H1 (cell line): ENCODE results near the gene ACTG2. TPM values are rescaled to one million over a fixed set of nuclear protein-coding genes. Genes with fewer than 3 reads are reported as not detected.

Source experiments
- CTCF ChIA-PET: fragments of 300-600 bp; sonication (Branson Sonifier 250); formaldehyde crosslinking; loops from one replicate; lab custom pipeline; 2021; ENCODE audit not compliant: partially characterized antibody; lab: Charles Lee
- POLR2A ChIA-PET: fragments of 300-600 bp; sonication (Branson Sonifier 250); formaldehyde crosslinking; loops from one replicate; lab custom pipeline; 2021; ENCODE audit warnings: inconsistent platforms; ENCODE audit not compliant: partially characterized antibody; lab: Charles Lee
- DNase-seq, 2 experiments: peaks; one replicate each; pipeline versions ENCODE4 v3.0.0 to v3.0.0-alpha.2; 2010 to 2022; ENCODE audit warnings: low spot score in 2 of 2, low read depth in 1 of 2, mixed read lengths in 1 of 2
- FAIRE-seq: peaks from 2 replicates; lab custom pipeline; 2011; peaks lifted over from hg19 to GRCh38; lab: Jason Lieb, UNC
- H2AFZ ChIP-seq: 2 replicates; pipeline ENCODE4 v1.8.1; 2012; ENCODE audit warnings: low read length, inconsistent platforms
- H2AK5ac ChIP-seq: 2 replicates; pipeline ENCODE4 v1.6.1; 2013; ENCODE audit warnings: low read depth, low read length
- H2BK120ac ChIP-seq: replicated peaks from 2 replicates; pipeline ENCODE3; 2013; ENCODE audit warnings: low read depth, low read length, inconsistent platforms
- H2BK12ac ChIP-seq: 2 replicates; pipeline ENCODE4 v1.6.1; 2013; ENCODE audit warnings: low read depth, low read length
- H2BK15ac ChIP-seq: 2 replicates; pipeline ENCODE4 v1.6.1; 2013; ENCODE audit warnings: low read length
- H2BK20ac ChIP-seq: 2 replicates; pipeline ENCODE4 v1.6.1; 2013; ENCODE audit warnings: low read length
- H2BK5ac ChIP-seq: 2 replicates; pipeline ENCODE4 v1.6.1; 2013; ENCODE audit warnings: low read depth, low read length
- H3K14ac ChIP-seq: 2 replicates; pipeline ENCODE4 v1.6.1; 2013; ENCODE audit warnings: inconsistent platforms; ENCODE audit not compliant: insufficient read length
- H3K18ac ChIP-seq: 2 replicates; pipeline ENCODE4 v1.6.1; 2013; ENCODE audit warnings: low read length; ENCODE audit errors: extremely low read depth
- H3K23ac ChIP-seq: 2 replicates; pipeline ENCODE4 v1.6.1; 2013; ENCODE audit warnings: inconsistent platforms; ENCODE audit not compliant: insufficient read length
- H3K23me2 ChIP-seq: 2 replicates; pipeline ENCODE4 v1.6.1; 2013; ENCODE audit warnings: low read depth, low read length
- H3K27ac ChIP-seq: 2 replicates; pipeline ENCODE4 v1.6.1; 2011; ENCODE audit warnings: low read depth, low read length, inconsistent platforms
- H3K27me3 ChIP-seq, 4 experiments: replicated peaks in 1 of 4; 1 replicate in 1 of 4; 2 replicates in 3 of 4; pipeline versions ENCODE4 v1.6.1 to v1.8.1; 2011 to 2013; ENCODE audit warnings: low read length in 3 of 4, mild to moderate bottlenecking in 3 of 4, inconsistent platforms in 2 of 4, mixed read lengths in 2 of 4, moderate library complexity in 1 of 4; ENCODE audit not compliant: control insufficient read depth in 3 of 4, insufficient read depth in 3 of 4; ENCODE audit errors: extremely low read depth in 1 of 4
- H3K36me3 ChIP-seq, 4 experiments: 2 replicates each; pipeline versions ENCODE4 v1.6.1 to v1.8.1; 2011 to 2013; ENCODE audit warnings: mild to moderate bottlenecking in 4 of 4, low read length in 3 of 4, moderate library complexity in 2 of 4, control low read depth in 1 of 4, inconsistent platforms in 1 of 4; ENCODE audit not compliant: insufficient read depth in 4 of 4, control insufficient read depth in 2 of 4
- H3K4ac ChIP-seq: replicated peaks from 2 replicates; pipeline ENCODE3; 2013; ENCODE audit warnings: low read length, low read depth, mixed read lengths, inconsistent platforms; ENCODE audit not compliant: insufficient read length
- H3K4me1 ChIP-seq, 4 experiments: replicated peaks in 1 of 4; 1 replicate in 1 of 4; 2 replicates in 3 of 4; pipeline versions ENCODE4 v1.6.1 to v1.8.1; 2011 to 2013; ENCODE audit warnings: low read length in 3 of 4, inconsistent platforms in 2 of 4, mixed read lengths in 1 of 4; ENCODE audit not compliant: insufficient read depth in 4 of 4, control insufficient read depth in 3 of 4
- H3K4me2 ChIP-seq, 2 experiments: 2 replicates each; pipeline versions ENCODE4 v1.6.1 to v1.8.1; 2011 to 2013; ENCODE audit warnings: low read depth in 2 of 2, low read length in 2 of 2, control low read depth in 1 of 2, inconsistent platforms in 1 of 2, mild to moderate bottlenecking in 1 of 2; ENCODE audit not compliant: insufficient read depth in 1 of 2
- H3K4me3 ChIP-seq, 4 experiments: fragments of 200-600, 300-600 bp in 1 of 4; sonication (generic), shearing (Covaris generic), sonication (Bioruptor Twin) in 1 of 4; 2 replicates each; pipeline versions ENCODE4 v1.5.1 to v1.8.1; 2011 to 2016; ENCODE audit warnings: low read length in 4 of 4, low read depth in 3 of 4, control low read depth in 2 of 4, inconsistent platforms in 2 of 4, mild to moderate bottlenecking in 2 of 4, mixed read lengths in 1 of 4, moderate library complexity in 1 of 4; ENCODE audit not compliant: insufficient read depth in 2 of 4; ENCODE audit errors: extremely low read depth in 1 of 4
- H3K56ac ChIP-seq: replicated peaks from 2 replicates; pipeline ENCODE3; 2013; ENCODE audit warnings: low read depth, mild to moderate bottlenecking, mixed read lengths, low read length, inconsistent platforms; ENCODE audit not compliant: insufficient read length
- H3K79me1 ChIP-seq: 2 replicates; pipeline ENCODE4 v1.6.1; 2013; ENCODE audit warnings: low read depth, low read length, control low read depth
- H3K79me2 ChIP-seq, 2 experiments: 2 replicates each; pipeline versions ENCODE4 v1.6.1 to v1.8.1; 2012 to 2013; ENCODE audit warnings: low read length in 2 of 2, mild to moderate bottlenecking in 2 of 2, inconsistent platforms in 1 of 2; ENCODE audit not compliant: insufficient read depth in 2 of 2, control insufficient read depth in 1 of 2
- H3K9ac ChIP-seq, 4 experiments: replicated peaks in 1 of 4; 1 replicate in 1 of 4; 2 replicates in 3 of 4; pipeline versions ENCODE4 v1.6.1 to v1.8.1; 2011 to 2013; ENCODE audit warnings: low read depth in 3 of 4, low read length in 3 of 4, control low read depth in 2 of 4, mild to moderate bottlenecking in 2 of 4, moderate library complexity in 2 of 4, inconsistent platforms in 1 of 4; ENCODE audit errors: extremely low read depth in 1 of 4
- H3K9me3 ChIP-seq, 2 experiments: 2 replicates each; pipeline versions ENCODE4 v1.6.1 to v1.8.1; 2012 to 2013; ENCODE audit warnings: mild to moderate bottlenecking in 2 of 2, moderate library complexity in 2 of 2, control low read depth in 1 of 2, inconsistent platforms in 1 of 2, low read depth in 1 of 2, low read length in 1 of 2, mixed read lengths in 1 of 2; ENCODE audit not compliant: insufficient read depth in 2 of 2
- H4K20me1 ChIP-seq, 2 experiments: replicated peaks in 1 of 2; 2 replicates each; pipeline versions ENCODE3 to v1.8.1; 2011 to 2013; ENCODE audit warnings: inconsistent platforms in 2 of 2, low read length in 2 of 2, mild to moderate bottlenecking in 1 of 2; ENCODE audit not compliant: insufficient read depth in 2 of 2, control insufficient read depth in 1 of 2
- H4K5ac ChIP-seq: 2 replicates; pipeline ENCODE4 v1.6.1; 2013; ENCODE audit warnings: low read length, low read depth, mixed read lengths, inconsistent platforms; ENCODE audit not compliant: insufficient read length
- H4K8ac ChIP-seq: 2 replicates; pipeline ENCODE4 v1.8.0; 2013; ENCODE audit warnings: mild to moderate bottlenecking, moderate library complexity, low read length, inconsistent platforms; ENCODE audit not compliant: insufficient read depth; ENCODE audit errors: extremely low read depth
- H4K91ac ChIP-seq: replicated peaks from 2 replicates; pipeline ENCODE3; 2013; ENCODE audit warnings: low read length, mixed read lengths, inconsistent platforms; ENCODE audit not compliant: insufficient read length
- CBX5 ChIP-seq: fragments of 300-800, 300-1000 bp; sonication (generic); IDR thresholded peaks from 2 replicates; pipeline ENCODE4 v1.7.1; 2016; ENCODE audit warnings: antibody characterized with exemption, low read length, low read depth
- CHD2 ChIP-seq: IDR thresholded peaks from 2 replicates; pipeline ENCODE4 v1.6.1; 2012; ENCODE audit warnings: low read length, improper control_type of control experiment
- EGR1 ChIP-seq: IDR thresholded peaks from 2 replicates; pipeline ENCODE4 v1.6.1; 2011; ENCODE audit warnings: low read depth, low read length, borderline replicate concordance
- POLR2A ChIP-seq, 2 experiments: IDR thresholded peaks; 1 replicate in 1 of 2; 2 replicates in 1 of 2; pipeline ENCODE4 v1.6.1; 2011; ENCODE audit warnings: low read depth in 2 of 2, low read length in 2 of 2, mild to moderate bottlenecking in 2 of 2; ENCODE audit errors: control extremely low read depth in 1 of 2
- RAD21 ChIP-seq, 2 experiments: IDR thresholded peaks in 1 of 2; conservative IDR thresholded peaks in 1 of 2; 2 replicates each; pipeline ENCODE4 v1.6.1; 2011; ENCODE audit warnings: low read depth in 2 of 2, low read length in 2 of 2, improper control_type of control experiment in 1 of 2, inconsistent platforms in 1 of 2, mild to moderate bottlenecking in 1 of 2, moderate library complexity in 1 of 2
- RBBP5 ChIP-seq: IDR thresholded peaks from 2 replicates; pipeline ENCODE4 v1.7.1; 2012; ENCODE audit warnings: low read depth, mild to moderate bottlenecking, inconsistent platforms, low read length, moderate library complexity, borderline replicate concordance
- RFX5 ChIP-seq: IDR thresholded peaks from 2 replicates; pipeline ENCODE4 v1.6.1; 2011; ENCODE audit warnings: low read depth, low read length, improper control_type of control experiment, borderline replicate concordance
- WGBS, 2 experiments: shearing (Covaris generic) in 1 of 2; methylation state at CpG; one replicate each; pipeline versions ENCODE4 v1.1.6 to v1.1.7; 2013 to 2015; ENCODE audit warnings: low lambda C conversion rate in 2 of 2, mixed read lengths in 2 of 2, inconsistent platforms in 1 of 2, low coverage in 1 of 2, missing lambda C conversion rate in 1 of 2; ENCODE audit not compliant: insufficient replicate concordance in 2 of 2, insufficient coverage in 1 of 2, insufficient read length in 1 of 2; ENCODE audit errors: extremely low coverage in 1 of 2, missing lambda C conversion rate in 1 of 2; 5-methylcytosine and 5-hydroxymethylcytosine counted together
- polyA plus RNA-seq, 7 experiments: library from polyadenylated mRNA; depleted of rRNA in 3 of 7; stranded (reverse) in 5 of 7; unstranded in 2 of 7; fragments of >200 nt in 5 of 7; fragments of 200-250 nt in 2 of 7; gene quantifications; 1 replicate in 5 of 7; 2 replicates in 1 of 7; 4 replicates in 1 of 7; pipeline versions ENCODE4 v1.2.1 to v1.2.3, GENCODE V29; 2011 to 2013; ENCODE audit warnings: missing spikeins in 2 of 7, mixed read lengths in 2 of 7
- total RNA-seq: library from RNA; stranded (reverse); fragmentation: NEBNext Ultra II Directional; extraction: Animal tissue kit (Norgen Biotek cat#: 25700); gene quantifications from 2 replicates; pipeline ENCODE4 v1.2.1, GENCODE V29; 2021

ACTG2 gene
- total and polyA plus RNA-seq, 2 of the 8 experiments (the other 6 are each of a cell fraction or from before 2014, with no cell fraction given): 6.2 to 13.7 TPM

DNA sequence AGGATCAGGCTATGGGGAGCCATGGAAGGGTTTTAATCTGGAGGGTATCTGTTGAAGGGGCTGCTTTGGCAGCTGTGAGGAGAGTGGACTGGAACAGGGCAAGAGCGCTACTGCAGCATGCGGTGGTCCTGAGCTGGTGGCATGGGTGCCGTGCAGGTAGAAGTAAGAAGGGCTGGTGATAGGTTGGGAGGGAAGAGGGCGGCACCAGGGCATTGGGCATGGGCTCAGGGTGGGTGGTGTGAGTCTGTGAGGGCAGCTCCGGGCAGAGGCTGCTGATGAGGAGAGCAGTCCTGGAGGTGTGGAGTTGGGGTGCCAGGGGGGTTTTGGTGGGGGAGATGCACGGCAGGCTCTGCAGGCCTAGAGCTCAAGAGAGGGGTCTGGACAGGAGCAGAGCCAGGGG is 2.1 kb downstream of the ACTG2 start:
- H4K8ac ChIP-seq: peak overlapping the region; percentile 7; the same call in 1 of the 2 replicates
- H3K56ac ChIP-seq: no peak overlapping the region
- TF ChIP-seq CHD2 (no peak), POLR2A (IDR thresholded peaks at IDR 0.05; ENCODE audit: control extremely low read depth in 1 of 2, low read depth in 2 of 2, low read length in 2 of 2) (no peak), RBBP5 (no peak), RFX5 (no peak), EGR1 (no peak), CBX5 (no peak), RAD21 (IDR thresholded peaks at IDR 0.05 in 1 of 2, conservative IDR thresholded peaks at IDR 0.05 in 1 of 2; ENCODE audit: low read depth in 2 of 2, low read length in 2 of 2) (no peak)
- H3K36me3 ChIP-seq: no peaks in the 10 kb centered on the region
- WGBS, 2 experiments: 77% methylated on average over 6 of the region's 6 CpGs; no CpG with 5 or more reads in 1 of the 2 experiments
- H2BK5ac ChIP-seq: no peak overlapping the region
- no peak overlapping the region for H4K91ac ChIP-seq
- no peak overlapping the region for H2BK12ac ChIP-seq
- H4K20me1 ChIP-seq: no peaks in the 10 kb centered on the region
- H3K27me3 ChIP-seq: no peaks in the 10 kb centered on the region
- ChIA-PET POLR2A (no interaction called here), CTCF (interaction anchor here (0.5 to 1.7 kb wide), 3 partner anchors 12 to 71 kb away, joined by 3 to 5 read pairs (median 4); no protein-coding TSS in a partner anchor)
- no peak overlapping the region for H3K9ac ChIP-seq
- no peak overlapping the region for H3K4ac ChIP-seq
- FAIRE-seq: no peak
- no peak for DNase-seq
- H2BK20ac ChIP-seq: no peak overlapping the region
- no peak overlapping the region for H4K5ac ChIP-seq
- no peaks in the 10 kb centered on the region for H3K79me2 ChIP-seq
- no peaks in the 10 kb centered on the region for H3K23me2 ChIP-seq
- no peak overlapping the region for H2AK5ac ChIP-seq
- H3K27ac ChIP-seq: no peak overlapping the region
- no peak overlapping the region for H2AFZ ChIP-seq
- no peak overlapping the region for H3K4me2 ChIP-seq
- no peaks in the 10 kb centered on the region for H3K79me1 ChIP-seq
- H3K18ac ChIP-seq: no peak overlapping the region
- H3K9me3 ChIP-seq: no peaks in the 10 kb centered on the region
- H3K4me1 ChIP-seq: peaks cover 0 to 7% (median 4%) of the 10 kb centered on the region in 4 experiments; a peak in 4 of 7 replicates
- no peak overlapping the region for H3K4me3 ChIP-seq
- no peak overlapping the region for H3K23ac ChIP-seq
- no peak overlapping the region for H2BK120ac ChIP-seq
- H3K14ac ChIP-seq: no peak overlapping the region
- no peak overlapping the region for H2BK15ac ChIP-seq
